HUES48 (cell line): Measurements from ENCODE around the gene MLF2.
A peak's percentile ranks its signal among the peaks of the same experiment; 100 is the strongest.

Experiments used
- H3K27ac ChIP-seq: one replicate; pipeline ENCODE4 v1.7.0; 2013; ENCODE audit warnings: low read depth, low read length, inconsistent platforms
- H3K27me3 ChIP-seq: 2 replicates; pipeline ENCODE4 v1.6.1; 2013; ENCODE audit warnings: mild to moderate bottlenecking, low read length; ENCODE audit not compliant: control insufficient read depth, insufficient read depth
- H3K36me3 ChIP-seq: 2 replicates; pipeline ENCODE4 v1.6.1; 2013; ENCODE audit warnings: low read length; ENCODE audit not compliant: control insufficient read depth, insufficient read depth
- H3K4me1 ChIP-seq: 2 replicates; pipeline ENCODE4 v1.6.1; 2013; ENCODE audit warnings: mild to moderate bottlenecking, low read length; ENCODE audit not compliant: control insufficient read depth, insufficient read depth
- H3K4me3 ChIP-seq: 2 replicates; pipeline ENCODE4 v1.5.1; 2013; ENCODE audit warnings: mild to moderate bottlenecking, low read depth, low read length
- H3K9ac ChIP-seq: 2 replicates; pipeline ENCODE4 v1.6.1; 2013; ENCODE audit warnings: mild to moderate bottlenecking, low read depth, low read length, moderate library complexity
- H3K9me3 ChIP-seq: 2 replicates; pipeline ENCODE4 v1.6.1; 2013; ENCODE audit warnings: low read length; ENCODE audit not compliant: control insufficient read depth, insufficient read depth

MLF2 gene, protein sequence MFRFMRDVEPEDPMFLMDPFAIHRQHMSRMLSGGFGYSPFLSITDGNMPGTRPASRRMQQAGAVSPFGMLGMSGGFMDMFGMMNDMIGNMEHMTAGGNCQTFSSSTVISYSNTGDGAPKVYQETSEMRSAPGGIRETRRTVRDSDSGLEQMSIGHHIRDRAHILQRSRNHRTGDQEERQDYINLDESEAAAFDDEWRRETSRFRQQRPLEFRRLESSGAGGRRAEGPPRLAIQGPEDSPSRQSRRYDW

GRCh38 chr12:6752921-6753771, at the start of gene MLF2:
MLF2 (minus strand) TSS chr12:6753141; CDS start chr12:6752334, 807 bp downstream.
- H3K36me3 ChIP-seq: peaks cover 38% of the 10 kb centered on the region
- no peaks in the 10 kb centered on the region for H3K9me3 ChIP-seq
- H3K27me3 ChIP-seq: no peaks in the 10 kb centered on the region
- H3K4me1 ChIP-seq: peaks cover 12% of the 10 kb centered on the region
- peak within 1 kb of the TSS; percentile 98 for H3K27ac ChIP-seq
- peak within 1 kb of the TSS; percentile 86 for H3K9ac ChIP-seq
- peak within 1 kb of the TSS; percentile 93 for H3K4me3 ChIP-seq

- Histone ChIP-seq H3K36me3 (no peaks in the 10 kb centered on the region), H3K9ac (no peak overlapping the region), H3K27me3 (no peaks in the 10 kb centered on the region), H3K4me3 (no peak overlapping the region), H3K9me3 (no peaks in the 10 kb centered on the region), H3K27ac (no peak overlapping the region), H3K4me1 (no peaks in the 10 kb centered on the region)
Measured at GRCh38 chr12:6799147-6799546, 46.2 kb upstream of the MLF2 start.

GRCh38 chr12:6796576-6796975, 43.6 kb upstream of the MLF2 start:
- Histone ChIP-seq H3K4me1 (no peaks in the 10 kb centered on the region), H3K27me3 (no peaks in the 10 kb centered on the region), H3K27ac (no peak overlapping the region), H3K9ac (no peak overlapping the region), H3K9me3 (no peaks in the 10 kb centered on the region), H3K36me3 (no peaks in the 10 kb centered on the region), H3K4me3 (no peak overlapping the region)

DNA sequence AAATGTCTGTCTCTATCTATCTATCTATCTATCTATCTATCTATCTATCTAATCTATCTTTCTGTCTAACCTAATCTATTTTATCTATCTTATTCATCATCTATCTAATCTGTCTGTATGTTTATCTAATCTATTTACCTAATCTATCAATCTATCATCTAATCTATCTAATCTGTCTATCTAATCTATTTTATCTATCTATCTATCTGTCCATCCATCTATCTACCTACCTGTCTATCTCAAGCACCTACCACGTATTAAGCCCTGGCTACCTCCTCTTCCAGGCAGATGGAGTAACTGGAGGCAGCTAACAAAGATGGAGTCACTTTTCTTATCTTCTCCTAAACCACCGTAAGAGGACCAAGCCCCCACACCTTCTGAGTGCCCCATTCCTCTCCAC, 42.1 kb upstream of the MLF2 start:
- no peaks in the 10 kb centered on the region for H3K27me3 ChIP-seq
- H3K4me3 ChIP-seq: no peak overlapping the region
- H3K36me3 ChIP-seq: no peaks in the 10 kb centered on the region
- no peak overlapping the region for H3K27ac ChIP-seq
- H3K9me3 ChIP-seq: no peaks in the 10 kb centered on the region
- H3K4me1 ChIP-seq: no peaks in the 10 kb centered on the region
- no peak overlapping the region for H3K9ac ChIP-seq

- Histone ChIP-seq H3K36me3 (no peaks in the 10 kb centered on the region), H3K27ac (no peak overlapping the region), H3K4me3 (no peak overlapping the region), H3K9me3 (no peaks in the 10 kb centered on the region), H3K9ac (no peak overlapping the region), H3K27me3 (no peaks in the 10 kb centered on the region), H3K4me1 (0 out of 2 replicates have a peak, but pooled peaks cover 6% of the 10 kb centered on the region)
Measured at GRCh38 chr12:6792522-6793201, 39.7 kb upstream of the MLF2 start.

DNA sequence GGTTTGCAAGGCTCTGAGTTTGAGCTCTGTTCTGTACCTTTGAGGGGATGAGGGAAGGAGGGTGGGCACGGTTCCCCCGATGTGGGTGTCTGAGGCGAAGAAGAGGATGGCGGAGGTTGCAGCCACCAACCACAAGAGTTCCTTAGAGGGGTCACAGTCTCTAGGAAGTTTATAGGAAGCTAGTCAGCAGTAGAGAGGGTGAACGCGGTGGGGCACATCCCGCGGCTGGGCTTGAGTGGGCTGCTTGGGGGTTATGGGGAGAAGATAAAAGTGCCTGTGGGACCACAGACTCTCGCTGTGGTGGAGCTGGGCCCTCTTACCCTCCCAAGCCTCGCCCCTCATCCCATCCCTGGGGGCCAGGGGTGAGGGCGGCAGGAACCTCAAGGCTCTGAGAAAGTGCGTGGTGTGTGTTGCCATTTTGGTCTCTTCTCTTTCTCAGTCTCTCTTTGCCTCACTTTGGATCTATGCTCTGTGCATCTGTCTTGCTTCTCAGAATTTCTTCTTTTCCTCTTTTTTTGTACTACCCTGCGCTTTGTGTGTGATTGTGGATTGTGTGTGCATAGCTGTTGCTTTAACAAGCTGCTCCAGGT, 39.1 kb upstream of the MLF2 start:
- peaks cover 9% of the 10 kb centered on the region for H3K4me1 ChIP-seq
- H3K9me3 ChIP-seq: no peaks in the 10 kb centered on the region
- H3K4me3 ChIP-seq: no peak overlapping the region
- no peaks in the 10 kb centered on the region for H3K36me3 ChIP-seq
- H3K27ac ChIP-seq: no peak overlapping the region
- H3K9ac ChIP-seq: no peak overlapping the region
- H3K27me3 ChIP-seq: no peaks in the 10 kb centered on the region

DNA sequence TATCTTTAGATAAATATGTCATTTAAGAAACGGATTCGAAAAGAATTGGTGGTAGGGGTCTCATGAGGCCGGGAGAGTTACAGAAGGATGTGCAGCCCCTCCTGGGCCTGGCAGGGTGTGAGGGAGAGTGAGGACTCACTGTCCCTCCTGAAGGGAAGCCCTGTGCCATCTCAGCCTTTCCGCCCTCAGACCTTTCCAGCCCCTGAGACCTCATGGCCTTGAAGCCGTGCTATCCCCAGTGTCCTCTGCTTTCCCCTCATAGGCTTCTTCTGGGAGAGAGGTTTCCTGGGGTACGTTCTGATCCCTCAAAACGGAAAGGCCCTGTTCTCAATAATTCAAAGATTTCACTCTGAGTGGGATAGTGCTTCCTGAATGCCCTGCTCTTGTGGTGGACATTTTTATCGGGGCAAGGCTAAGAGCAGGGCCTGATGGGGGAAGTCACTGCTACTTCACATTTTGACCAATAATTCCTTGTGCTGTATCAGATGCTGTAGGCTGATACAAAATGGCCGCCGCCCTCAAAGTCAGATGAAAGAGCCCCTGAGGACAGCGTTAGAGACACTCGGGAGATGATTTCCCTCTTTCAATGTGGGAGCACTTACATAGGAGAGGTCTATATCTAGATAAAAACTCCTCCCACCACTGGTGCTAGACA, 37.7 kb upstream of the MLF2 start:
- H3K9me3 ChIP-seq: no peaks in the 10 kb centered on the region
- H3K4me3 ChIP-seq: no peak overlapping the region
- H3K36me3 ChIP-seq: no peaks in the 10 kb centered on the region
- no peaks in the 10 kb centered on the region for H3K27me3 ChIP-seq
- H3K9ac ChIP-seq: no peak overlapping the region
- H3K4me1 ChIP-seq: peaks cover 18% of the 10 kb centered on the region
- no peak overlapping the region for H3K27ac ChIP-seq

DNA sequence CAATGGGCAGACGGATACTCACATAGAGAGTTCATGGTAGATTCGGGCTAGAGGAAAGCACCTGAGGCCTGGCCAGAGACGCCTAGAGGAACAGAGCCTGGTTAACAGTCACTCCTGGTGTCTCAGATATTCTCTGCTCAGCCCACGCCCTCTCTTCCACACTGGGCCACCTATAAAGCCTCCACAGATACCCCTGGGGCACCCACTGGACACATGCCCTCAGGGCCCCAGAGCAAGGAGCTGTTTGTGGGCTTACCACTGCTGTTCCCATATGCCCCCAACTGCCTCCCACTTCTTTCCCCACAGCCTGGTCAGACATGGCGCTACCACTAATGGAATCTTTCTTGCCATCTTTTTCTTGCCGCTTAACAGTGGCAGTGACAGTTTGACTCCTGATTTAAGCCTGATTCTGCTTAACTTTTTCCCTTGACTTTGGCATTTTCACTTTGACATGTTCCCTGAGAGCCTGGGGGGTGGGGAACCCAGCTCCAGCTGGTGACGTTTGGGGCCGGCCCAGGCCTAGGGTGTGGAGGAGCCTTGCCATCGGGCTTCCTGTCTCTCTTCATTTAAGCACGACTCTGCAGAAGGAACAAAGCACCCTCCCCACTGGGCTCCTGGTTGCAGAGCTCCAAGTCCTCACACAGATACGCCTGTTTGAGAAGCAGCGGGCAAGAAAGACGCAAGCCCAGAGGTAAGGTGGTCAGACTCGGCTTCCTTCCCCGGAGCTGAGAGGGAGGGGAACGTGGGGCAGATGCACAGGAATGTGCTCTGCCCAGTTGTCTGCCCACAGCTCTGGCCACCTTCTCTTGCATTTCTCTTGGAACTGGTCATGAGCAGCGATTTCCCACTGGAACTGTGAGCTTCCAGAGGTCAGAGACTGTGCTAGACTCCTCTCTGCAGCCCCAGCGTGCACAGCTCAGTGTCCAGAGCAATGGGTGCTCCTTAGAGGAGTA, 36.3 kb upstream of the MLF2 start, which contains the start of gene CD4:
CD4 (plus strand) TSS at position 557 of the 953 bp plus-strand sequence. CDS start 10,611 bp downstream, outside the sequence.
- H3K9ac ChIP-seq: no peak within 1 kb of the TSS
- H3K4me1 ChIP-seq: peaks cover 18% of the 10 kb centered on the region
- no peak within 1 kb of the TSS for H3K27ac ChIP-seq
- no peaks in the 10 kb centered on the region for H3K36me3 ChIP-seq
- H3K9me3 ChIP-seq: no peaks in the 10 kb centered on the region
- H3K4me3 ChIP-seq: no peak within 1 kb of the TSS
- H3K27me3 ChIP-seq: no peaks in the 10 kb centered on the region

DNA sequence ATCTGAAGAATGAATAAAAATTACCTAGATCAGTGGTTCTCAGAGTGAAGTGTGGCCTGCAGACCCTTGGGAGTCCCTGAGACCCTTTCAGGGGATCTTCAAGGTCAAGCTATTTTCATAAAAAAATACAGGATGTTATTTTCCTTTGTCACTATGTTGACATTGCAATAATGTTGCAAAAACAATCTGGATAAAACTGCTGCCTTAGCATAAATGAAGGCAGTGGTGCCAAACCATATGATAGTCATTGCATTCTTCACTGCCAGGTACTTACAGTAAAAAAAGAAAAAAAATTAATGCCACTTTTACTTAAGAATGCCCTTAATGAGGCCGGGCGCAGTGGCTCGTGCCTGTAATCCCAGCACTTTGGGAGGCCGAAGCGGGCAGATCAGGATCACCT, 34.4 kb upstream of the MLF2 start:
- H3K27me3 ChIP-seq: no peaks in the 10 kb centered on the region
- H3K27ac ChIP-seq: peak overlapping the region; percentile 56
- H3K4me1 ChIP-seq: peaks cover 18% of the 10 kb centered on the region
- no peaks in the 10 kb centered on the region for H3K36me3 ChIP-seq
- H3K9me3 ChIP-seq: no peaks in the 10 kb centered on the region
- H3K4me3 ChIP-seq: no peak overlapping the region
- H3K9ac ChIP-seq: no peak overlapping the region
